ENCODE measurements around the gene GDF15.

Gene GDF15

DNA sequence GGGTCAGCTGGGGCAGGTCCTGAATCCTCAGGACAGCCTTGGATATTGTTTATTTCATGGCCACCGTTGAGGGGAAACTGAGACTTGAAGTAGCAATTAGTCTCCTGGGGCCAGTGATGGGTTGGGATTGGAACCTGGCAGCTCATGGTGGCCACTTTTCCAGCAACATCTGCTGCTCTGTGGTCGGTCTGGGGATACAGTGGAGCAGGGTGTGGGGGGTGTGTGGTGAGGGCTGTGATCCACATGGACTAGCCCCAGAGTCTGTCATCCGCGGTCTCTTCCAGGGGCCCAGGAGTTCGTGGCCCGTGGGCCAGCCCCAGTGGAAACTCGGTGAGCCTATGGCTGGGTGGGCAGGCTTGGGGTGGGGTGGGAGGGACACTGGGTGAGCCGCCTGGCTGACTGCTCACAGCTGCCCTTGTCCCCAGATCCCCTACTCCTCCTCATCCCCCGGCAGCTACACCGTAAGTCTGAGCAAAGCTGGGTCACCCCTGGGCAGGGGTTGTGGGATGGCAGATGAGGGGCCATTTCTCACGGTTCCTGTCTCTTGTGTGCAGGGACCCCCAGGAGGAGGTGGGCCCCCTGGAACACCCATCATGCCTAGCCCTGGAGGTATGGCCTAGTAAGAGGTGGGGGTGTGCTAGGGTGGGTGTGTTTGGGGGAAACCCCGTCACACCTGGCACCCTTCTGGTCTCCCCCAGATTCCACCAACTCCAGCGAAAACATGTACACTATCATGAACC is 46.5 kb downstream of the GDF15 start:
- no peak for DNase-seq

DNA sequence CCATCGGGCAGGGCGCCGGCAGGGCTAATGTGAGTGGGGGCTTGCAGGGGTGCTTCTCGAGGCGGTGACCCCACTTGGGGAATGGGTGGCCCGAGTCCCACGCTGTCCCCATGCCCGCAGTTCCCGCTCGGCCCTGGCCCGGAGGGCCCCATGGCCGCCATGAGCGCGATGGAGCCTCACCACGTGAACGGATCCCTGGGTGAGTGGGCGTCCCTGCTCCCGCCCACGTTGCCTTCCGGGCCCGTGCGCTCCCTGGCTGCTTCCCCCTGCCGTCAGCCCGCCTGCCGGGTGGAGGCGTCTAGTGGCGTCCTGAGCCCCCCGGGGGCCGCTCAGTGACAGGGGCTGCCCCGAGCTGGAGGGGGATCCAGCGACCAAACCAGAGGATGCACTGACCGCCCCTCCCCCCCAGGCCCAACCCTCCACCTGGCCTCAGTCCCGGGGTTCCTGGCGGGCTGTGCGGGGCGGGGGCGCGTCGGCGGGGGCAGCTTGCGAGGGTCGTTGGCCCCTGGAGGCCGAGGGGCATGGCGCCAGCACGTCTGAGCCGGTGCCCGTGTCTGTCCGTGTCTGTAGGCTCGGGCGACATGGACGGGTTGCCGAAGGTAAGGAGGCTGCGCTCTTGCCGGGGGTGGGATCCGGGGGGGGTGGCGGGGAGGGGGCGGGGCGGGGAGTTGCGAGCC is 47.2 kb downstream of the GDF15 start:
- DNase-seq: no peak

DNA sequence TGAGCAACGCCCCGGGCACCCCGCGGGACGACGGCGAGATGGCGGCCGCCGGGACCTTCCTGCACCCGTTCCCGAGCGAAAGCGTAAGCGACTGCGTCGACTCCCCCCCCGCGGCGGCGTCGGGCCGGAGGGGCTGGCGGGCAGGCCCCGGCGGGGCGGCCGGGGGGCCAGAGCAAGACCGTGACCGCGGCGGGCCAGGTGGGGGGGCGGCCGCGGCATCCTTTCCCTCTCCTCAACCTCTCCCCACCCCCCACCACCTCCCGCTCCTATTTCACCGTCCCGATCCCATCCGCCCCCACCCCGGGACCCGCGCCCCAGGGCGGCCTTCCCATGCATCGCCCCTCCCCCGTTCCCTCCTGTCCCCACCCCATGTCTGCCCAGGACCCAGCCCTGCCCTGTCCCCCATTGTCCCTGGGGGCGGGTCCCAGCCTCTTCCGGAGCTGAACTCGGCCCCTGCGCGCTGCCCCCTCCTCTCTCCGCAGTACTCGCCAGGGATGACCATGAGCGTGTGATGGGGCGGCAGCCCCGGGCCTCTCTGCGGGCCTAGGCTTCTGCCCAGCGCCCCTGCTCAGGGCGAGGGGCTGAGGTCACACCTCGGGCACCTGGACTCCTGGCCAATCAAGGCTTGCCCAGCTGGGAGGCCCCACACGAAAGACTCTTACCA is 47.9 kb downstream of the GDF15 start:
- no peak for DNase-seq

DNA sequence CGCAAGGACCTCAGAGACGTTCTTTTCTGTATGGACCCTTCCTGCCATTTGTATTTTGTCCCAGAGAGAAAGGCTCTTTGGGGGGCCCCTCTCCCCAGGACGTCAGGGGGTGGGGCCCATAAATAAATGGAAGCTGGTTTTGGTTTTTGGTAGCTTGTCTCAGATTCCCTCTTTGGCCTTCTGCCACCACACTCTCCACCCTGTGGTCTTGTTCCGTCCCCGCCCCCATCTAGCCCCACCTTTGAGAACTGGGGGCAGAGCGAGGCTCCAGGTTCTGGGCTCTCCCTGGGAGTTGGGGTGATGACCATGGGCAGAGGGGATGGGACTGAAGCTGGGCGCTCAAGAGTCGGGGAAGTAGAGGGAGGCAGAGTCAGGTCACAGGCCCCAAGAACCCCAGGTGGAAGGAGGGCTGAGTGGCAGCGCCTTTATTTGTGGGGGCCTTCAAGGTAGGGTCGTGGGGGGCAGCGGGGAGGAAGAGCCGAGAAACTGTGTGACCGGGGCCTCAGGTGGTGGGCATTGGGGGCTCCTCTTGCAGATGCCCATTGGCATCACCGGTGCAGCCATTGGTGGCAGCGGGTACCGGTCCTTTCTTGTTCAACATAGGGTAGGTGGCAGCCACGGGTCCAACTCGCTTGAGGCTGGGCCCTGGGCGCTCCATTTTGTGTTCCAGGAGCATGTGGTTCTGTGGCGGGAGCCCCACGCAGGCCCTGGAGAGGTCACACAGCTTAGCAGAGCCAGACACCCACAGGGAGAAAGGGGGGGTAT is 48.6 kb downstream of the GDF15 start:
- no peak for DNase-seq

GRCh38 chr19:18435178-18435841 is 49.4 kb downstream of the GDF15 start:
- DNase-seq: no peak

- DNase-seq: no peak
These were observed 50.1 kb downstream of the GDF15 start for GRCh38 chr19:18435842-18436670.

GRCh38 chr19:18436671-18437490 is 50.9 kb downstream of the GDF15 start:
- peak; percentile 82 for DNase-seq

DNA sequence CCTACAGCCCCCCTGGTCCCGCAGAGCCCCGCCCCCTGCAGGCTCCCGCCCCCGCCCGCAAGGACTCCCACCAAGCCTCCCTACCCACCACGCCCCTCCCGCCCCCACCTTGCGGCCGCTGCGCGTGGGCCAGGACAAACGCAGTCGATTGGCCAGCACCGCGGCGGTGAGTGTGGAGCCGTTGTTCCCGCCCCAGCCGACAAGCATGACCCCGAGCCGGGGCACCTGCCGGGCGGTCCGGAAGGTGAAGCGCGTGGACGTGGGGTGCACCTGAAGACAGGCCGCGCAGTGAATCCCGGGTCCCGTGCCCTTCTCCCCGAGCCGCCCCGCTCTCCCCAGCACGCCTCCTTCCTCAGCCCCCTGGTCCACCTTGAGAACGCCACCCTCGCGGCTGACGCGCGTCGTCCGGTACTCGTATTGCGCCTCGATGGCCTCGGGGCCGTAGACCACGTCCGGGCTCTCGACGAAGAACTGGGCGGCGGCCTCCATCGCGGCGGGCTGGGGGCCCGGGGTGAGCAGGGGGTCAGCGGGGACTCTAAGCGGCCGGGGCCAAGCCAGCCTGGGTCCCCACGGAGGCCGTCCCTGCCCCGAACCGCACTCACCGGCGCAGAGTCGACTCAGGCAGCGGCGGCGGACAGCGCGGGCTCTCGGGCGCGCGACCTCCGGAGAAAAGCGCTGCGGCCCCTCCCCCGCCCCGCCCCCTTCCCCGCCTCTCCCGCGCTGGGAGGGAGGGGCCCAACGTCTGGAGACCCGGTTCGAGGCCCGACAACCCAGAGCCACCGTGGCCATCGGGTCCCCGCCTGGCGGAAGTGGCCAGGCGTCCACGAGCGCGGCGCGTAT is 51.8 kb downstream of the GDF15 start, which contains the start of gene ISYNA1:
Gene ISYNA1 (minus strand): TSS at position 643 of the 840 bp plus-strand sequence. CDS start 154 bp downstream, at position 489.
- DNase-seq: peak; percentile 73

GRCh38 chr19:18438331-18439024 is 52.5 kb downstream of the GDF15 start:
- DNase-seq: no peak
